H1 (cell line): ENCODE measurements around the gene PTCH1. TPM values are rescaled to one million over a fixed set of nuclear protein-coding genes. Genes with fewer than 3 reads are reported as not detected.
A peak's percentile ranks its signal among the peaks of the same experiment; 100 is the strongest.

ENCODE experiments used
- BACH1 ChIP-seq: IDR thresholded peaks from 2 replicates; pipeline ENCODE4 v1.6.1; 2012; ENCODE audit warnings: low read length, improper control_type of control experiment
- BRCA1 ChIP-seq: IDR thresholded peaks from 2 replicates; pipeline ENCODE4 v1.6.1; 2012; ENCODE audit warnings: low read depth, low read length, improper control_type of control experiment
- CBX8 ChIP-seq: fragments of 300-800, 300-1000 bp; sonication (generic); IDR thresholded peaks from 2 replicates; pipeline ENCODE4 v1.7.1; 2016; ENCODE audit warnings: low read depth, low read length, borderline replicate concordance
- CEBPB ChIP-seq: IDR thresholded peaks from 2 replicates; pipeline ENCODE4 v1.6.1; 2012; ENCODE audit warnings: low read depth, low read length
- CREB1 ChIP-seq: IDR thresholded peaks from 2 replicates; pipeline ENCODE4 v1.6.1; 2012; ENCODE audit warnings: inconsistent platforms
- EGR1 ChIP-seq: IDR thresholded peaks from 2 replicates; pipeline ENCODE4 v1.6.1; 2011; ENCODE audit warnings: low read depth, low read length, borderline replicate concordance
- EZH2 ChIP-seq: fragments of 200-600 bp; sonication (generic); IDR thresholded peaks from 2 replicates; pipeline ENCODE4 v1.7.1; 2012; ENCODE audit warnings: low read depth, mild to moderate bottlenecking, moderate library complexity, low read length, inconsistent platforms; ENCODE audit not compliant: severe bottlenecking
- FOSL1 ChIP-seq: IDR thresholded peaks from 2 replicates; pipeline ENCODE4 v1.6.1; 2011; ENCODE audit warnings: mild to moderate bottlenecking, low read depth, low read length, moderate library complexity; ENCODE audit not compliant: insufficient read depth
- JUN ChIP-seq: IDR thresholded peaks from 2 replicates; pipeline ENCODE4 v1.6.1; 2011; ENCODE audit warnings: low read depth, mild to moderate bottlenecking, improper control_type of control experiment, low read length
- KDM4A ChIP-seq: IDR thresholded peaks from one replicate; pipeline ENCODE4 v1.7.1; 2012; ENCODE audit warnings: low read depth, mild to moderate bottlenecking, moderate library complexity, low read length, inconsistent platforms; ENCODE audit not compliant: severe bottlenecking
- NRF1 ChIP-seq: IDR thresholded peaks from 2 replicates; pipeline ENCODE4 v1.6.1; 2011; ENCODE audit warnings: mild to moderate bottlenecking, low read depth, low read length, improper control_type of control experiment
- POLR2AphosphoS5 ChIP-seq: IDR thresholded peaks from 2 replicates; pipeline ENCODE4 v1.6.1; 2011; ENCODE audit warnings: low read depth, low read length
- RNF2 ChIP-seq: fragments of 200-900, 300-1000 bp; sonication (generic); IDR thresholded peaks from 2 replicates; pipeline ENCODE4 v1.7.1; 2016; ENCODE audit warnings: borderline replicate concordance, low read depth, mild to moderate bottlenecking, antibody characterized with exemption, low read length; ENCODE audit not compliant: poor library complexity, severe bottlenecking; ENCODE audit errors: missing control alignments
- SAP30 ChIP-seq: fragments of 300-600 bp; sonication (generic); IDR thresholded peaks from 2 replicates; pipeline ENCODE4 v1.7.1; 2012; ENCODE audit warnings: low read length, moderate library complexity, mild to moderate bottlenecking, inconsistent platforms; ENCODE audit not compliant: insufficient read depth, insufficient replicate concordance
- TEAD4 ChIP-seq: IDR thresholded peaks from 2 replicates; pipeline ENCODE4 v1.6.1; 2012; ENCODE audit warnings: low read depth, low read length, inconsistent platforms, mixed read lengths
- polyA plus RNA-seq, 7 experiments: library from polyadenylated mRNA; depleted of rRNA in 3 of 7; stranded (reverse) in 5 of 7; unstranded in 2 of 7; fragments of >200 nt in 5 of 7; fragments of 200-250 nt in 2 of 7; gene quantifications; 1 replicate in 5 of 7; 2 replicates in 1 of 7; 4 replicates in 1 of 7; pipeline versions ENCODE4 v1.2.1 to v1.2.3, GENCODE V29; 2011 to 2013; ENCODE audit warnings: missing spikeins in 2 of 7, mixed read lengths in 2 of 7
- total RNA-seq: library from RNA; stranded (reverse); fragmentation: NEBNext Ultra II Directional; extraction: Animal tissue kit (Norgen Biotek cat#: 25700); gene quantifications from 2 replicates; pipeline ENCODE4 v1.2.1, GENCODE V29; 2021
- TF ChIP-seq, protein P1 (sequence below), 3 experiments: IDR thresholded peaks; 1 replicate in 2 of 3; 2 replicates in 1 of 3; pipeline versions ENCODE4 v1.5.1 to v1.6.1; 2011; ENCODE audit warnings: low read length in 3 of 3, mild to moderate bottlenecking in 3 of 3, inconsistent platforms in 2 of 3, low read depth in 1 of 3, moderate library complexity in 1 of 3; ENCODE audit not compliant: insufficient read depth in 1 of 3; ENCODE audit errors: control extremely low read depth in 1 of 3
- TF ChIP-seq, protein P2 (sequence below): IDR thresholded peaks from 2 replicates; pipeline ENCODE4 v1.6.1; 2012; ENCODE audit warnings: low read length, inconsistent platforms

The PTCH1 gene
- total and polyA plus RNA-seq, 2 of the 8 experiments (the other 6 are each of a cell fraction or from before 2014, with no cell fraction given): 6.4 to 34.1 TPM

DNA sequence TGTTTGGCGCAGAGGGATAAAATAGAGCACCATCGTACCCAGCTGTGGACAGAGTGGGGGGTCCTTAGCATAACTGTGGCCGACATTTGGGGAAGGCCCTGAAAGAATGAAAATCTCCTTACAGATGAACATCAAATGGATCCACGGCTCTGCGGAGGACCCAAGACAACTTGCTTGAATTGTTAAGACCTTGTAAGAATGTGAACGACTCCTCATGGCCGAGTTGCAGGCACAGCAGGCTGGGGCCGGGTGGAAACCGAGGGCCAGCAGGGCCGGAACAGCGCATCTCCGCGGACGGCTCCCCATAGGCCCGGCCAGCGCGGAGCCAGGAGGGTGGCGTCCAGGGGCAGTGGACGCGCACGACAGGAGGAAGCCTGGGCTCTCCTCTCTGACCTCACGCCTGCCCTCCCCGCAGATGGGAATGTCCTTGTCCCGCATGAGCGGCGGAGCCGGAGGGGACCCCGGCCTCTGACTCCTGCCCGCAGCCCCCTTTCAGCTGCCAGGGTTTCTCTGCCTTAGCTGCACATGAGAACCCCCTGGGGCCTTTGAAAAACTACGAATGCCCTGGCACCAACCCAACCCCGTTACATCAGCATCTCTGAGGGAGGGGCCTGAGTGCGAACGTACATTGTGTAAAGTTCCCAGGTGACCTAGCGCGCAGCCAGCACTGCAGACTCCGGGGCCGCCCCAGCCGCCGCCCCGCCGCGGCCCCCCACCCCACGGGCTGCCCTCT is 36.2 kb upstream of the PTCH1 start (continued):
- TF ChIP-seq JUN (no peak), TEAD4 (peak; percentile 79), FOSL1 (no peak), BRCA1 (no peak), EGR1 (no peak), NRF1 (no peak), EZH2 (no peak), KDM4A (peak; percentile 77), POLR2AphosphoS5 (peak; percentile 68), BACH1 (no peak), CEBPB (no peak), RNF2 (peak; percentile 32), CREB1 (no peak), CBX8 (no peak), SAP30 (no peak)
- TF ChIP-seq, protein P1, sequence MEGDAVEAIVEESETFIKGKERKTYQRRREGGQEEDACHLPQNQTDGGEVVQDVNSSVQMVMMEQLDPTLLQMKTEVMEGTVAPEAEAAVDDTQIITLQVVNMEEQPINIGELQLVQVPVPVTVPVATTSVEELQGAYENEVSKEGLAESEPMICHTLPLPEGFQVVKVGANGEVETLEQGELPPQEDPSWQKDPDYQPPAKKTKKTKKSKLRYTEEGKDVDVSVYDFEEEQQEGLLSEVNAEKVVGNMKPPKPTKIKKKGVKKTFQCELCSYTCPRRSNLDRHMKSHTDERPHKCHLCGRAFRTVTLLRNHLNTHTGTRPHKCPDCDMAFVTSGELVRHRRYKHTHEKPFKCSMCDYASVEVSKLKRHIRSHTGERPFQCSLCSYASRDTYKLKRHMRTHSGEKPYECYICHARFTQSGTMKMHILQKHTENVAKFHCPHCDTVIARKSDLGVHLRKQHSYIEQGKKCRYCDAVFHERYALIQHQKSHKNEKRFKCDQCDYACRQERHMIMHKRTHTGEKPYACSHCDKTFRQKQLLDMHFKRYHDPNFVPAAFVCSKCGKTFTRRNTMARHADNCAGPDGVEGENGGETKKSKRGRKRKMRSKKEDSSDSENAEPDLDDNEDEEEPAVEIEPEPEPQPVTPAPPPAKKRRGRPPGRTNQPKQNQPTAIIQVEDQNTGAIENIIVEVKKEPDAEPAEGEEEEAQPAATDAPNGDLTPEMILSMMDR (IDR thresholded peaks at IDR 0.05; ENCODE audit: control extremely low read depth in 1 of 3, insufficient read depth in 1 of 3, low read depth in 1 of 3, low read length in 3 of 3): no peak
- TF ChIP-seq, protein P2, sequence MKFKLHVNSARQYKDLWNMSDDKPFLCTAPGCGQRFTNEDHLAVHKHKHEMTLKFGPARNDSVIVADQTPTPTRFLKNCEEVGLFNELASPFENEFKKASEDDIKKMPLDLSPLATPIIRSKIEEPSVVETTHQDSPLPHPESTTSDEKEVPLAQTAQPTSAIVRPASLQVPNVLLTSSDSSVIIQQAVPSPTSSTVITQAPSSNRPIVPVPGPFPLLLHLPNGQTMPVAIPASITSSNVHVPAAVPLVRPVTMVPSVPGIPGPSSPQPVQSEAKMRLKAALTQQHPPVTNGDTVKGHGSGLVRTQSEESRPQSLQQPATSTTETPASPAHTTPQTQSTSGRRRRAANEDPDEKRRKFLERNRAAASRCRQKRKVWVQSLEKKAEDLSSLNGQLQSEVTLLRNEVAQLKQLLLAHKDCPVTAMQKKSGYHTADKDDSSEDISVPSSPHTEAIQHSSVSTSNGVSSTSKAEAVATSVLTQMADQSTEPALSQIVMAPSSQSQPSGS: no peak
- TF ChIP-seq, all 59 proteins: peak for 20
